GM12891 (cell line): ENCODE measurements around the gene AZI2.

Experiments
- PAX5 ChIP-seq: IDR thresholded peaks from 2 replicates; pipeline ENCODE4 v1.6.1; 2011; ENCODE audit warnings: low read length, moderate library complexity, mild to moderate bottlenecking; ENCODE audit not compliant: insufficient read depth, severe bottlenecking
- POLR2A ChIP-seq: IDR thresholded peaks from 2 replicates; pipeline ENCODE4 v1.6.1; 2011; ENCODE audit warnings: low read depth, low read length, control low read depth
- TAF1 ChIP-seq: IDR thresholded peaks from 2 replicates; pipeline ENCODE4 v1.6.1; 2011; ENCODE audit warnings: low read depth, low read length, control low read depth

- no peak for TF ChIP-seq TAF1
- no peak for TF ChIP-seq PAX5
- no peak for TF ChIP-seq POLR2A
Measured at GRCh38 chr3:28291577-28291976, 57.0 kb downstream of the AZI2 start.
